Neural cell (in vitro differentiated cells): ENCODE measurements around the gene PLCZ1. TPM values are rescaled to one million over a fixed set of nuclear protein-coding genes. Genes with fewer than 3 reads are reported as not detected.
"Not testable (repeated sequence)": the region's sequence is repeated elsewhere in the genome, so short reads cannot be mapped to it uniquely, and the experiment has no call there.

Source experiments
- H2AFZ ChIP-seq: fragments of 200-600, 300-800 bp; sonication (generic), shearing (Covaris generic); 2 replicates; pipeline ENCODE4 v1.6.0; 2014; ENCODE audit warnings: low read depth, mild to moderate bottlenecking, antibody characterized with exemption, low read length, moderate library complexity
- H3F3A ChIP-seq: fragments of 200-600 bp; shearing (Covaris generic); 2 replicates; pipeline ENCODE4 v1.6.1; 2016; ENCODE audit warnings: mild to moderate bottlenecking, moderate library complexity, mixed read lengths, antibody characterized with exemption, low read length; ENCODE audit not compliant: insufficient read depth, poor library complexity, severe bottlenecking
- H3K27ac ChIP-seq: fragments of 200-600, 300-800 bp; sonication (generic), shearing (Covaris generic); 2 replicates; pipeline ENCODE4 v1.5.1; 2014; ENCODE audit warnings: mild to moderate bottlenecking, low read length, moderate library complexity
- H3K27me3 ChIP-seq: fragments of 300-800, 200-600 bp; sonication (generic), shearing (Covaris generic); 2 replicates; pipeline ENCODE4 v1.6.0; 2014; ENCODE audit warnings: mild to moderate bottlenecking, low read depth, low read length, moderate library complexity; ENCODE audit not compliant: insufficient read depth
- H3K36me3 ChIP-seq: fragments of 300-800, 200-600 bp; sonication (generic), shearing (Covaris generic); 2 replicates; pipeline ENCODE4 v1.5.1; 2014; ENCODE audit warnings: mild to moderate bottlenecking, antibody characterized with exemption, low read length, moderate library complexity; ENCODE audit not compliant: insufficient read depth
- H3K4me2 ChIP-seq: fragments of 300-800, 200-600 bp; sonication (generic), shearing (Covaris generic); 2 replicates; pipeline ENCODE4 v1.6.0; 2014; ENCODE audit warnings: mild to moderate bottlenecking, low read length
- H3K4me3 ChIP-seq: fragments of 300-800, 200-600 bp; sonication (generic), shearing (Covaris generic); 2 replicates; pipeline ENCODE4 v1.5.1; 2014; ENCODE audit warnings: mild to moderate bottlenecking, low read length, moderate library complexity
- H3K79me2 ChIP-seq: fragments of 200-600 bp; shearing (Covaris generic); replicated peaks from 2 replicates; pipeline ENCODE4 v1.6.0; 2014; ENCODE audit warnings: mild to moderate bottlenecking, low read length, moderate library complexity; ENCODE audit not compliant: insufficient read depth
- H3K9ac ChIP-seq: fragments of 300-800, 200-600 bp; sonication (generic), shearing (Covaris generic); 2 replicates; pipeline ENCODE4 v1.6.1; 2016; ENCODE audit warnings: mild to moderate bottlenecking, low read length, mixed read lengths
- H3K9me2 ChIP-seq: fragments of 200-600 bp; shearing (Covaris generic); 2 replicates; pipeline ENCODE4 v1.6.1; 2016; ENCODE audit warnings: mild to moderate bottlenecking, low read length, mixed read lengths; ENCODE audit not compliant: insufficient read depth
- H3K9me3 ChIP-seq: fragments of 200-600, 300-800 bp; sonication (generic), shearing (Covaris generic); 2 replicates; pipeline ENCODE4 v1.6.1; 2016; ENCODE audit warnings: mild to moderate bottlenecking, mixed run types, low read length, moderate library complexity, mixed read lengths
- H4K20me1 ChIP-seq: fragments of 200-600 bp; shearing (Covaris generic); 2 replicates; pipeline ENCODE4 v1.6.1; 2016; ENCODE audit warnings: mild to moderate bottlenecking, mixed run types; ENCODE audit not compliant: insufficient read depth
- EP300 ChIP-seq: fragments of 450-650 bp; conservative IDR thresholded peaks from 2 replicates; pipeline ENCODE4 v1.6.1; 2014; ENCODE audit warnings: antibody characterized with exemption, mild to moderate bottlenecking, moderate library complexity; ENCODE audit not compliant: poor library complexity, severe bottlenecking
- EZH2 ChIP-seq: fragments of 200-600, 300-800 bp; shearing (Covaris generic), sonication (generic); IDR thresholded peaks from 2 replicates; pipeline ENCODE4 v1.6.1; 2014; ENCODE audit warnings: antibody characterized with exemption, low read length, borderline replicate concordance, mild to moderate bottlenecking; ENCODE audit not compliant: insufficient read depth, poor library complexity, severe bottlenecking
- MXI1 ChIP-seq: fragments of 450-650 bp; conservative IDR thresholded peaks from 2 replicates; pipeline ENCODE4 v1.6.1; 2014; ENCODE audit warnings: antibody characterized with exemption, mild to moderate bottlenecking; ENCODE audit not compliant: poor library complexity, severe bottlenecking
- POLR2AphosphoS5 ChIP-seq: IDR thresholded peaks from 2 replicates; pipeline ENCODE4 v1.6.1; 2012
- RAD21 ChIP-seq: fragments of 450-650 bp; conservative IDR thresholded peaks from 2 replicates; pipeline ENCODE4 v1.6.1; 2014; ENCODE audit warnings: antibody characterized with exemption, mild to moderate bottlenecking, moderate library complexity
- SMC3 ChIP-seq: fragments of 450-650 bp; conservative IDR thresholded peaks from 2 replicates; pipeline ENCODE4 v1.6.1; 2014; ENCODE audit warnings: antibody characterized with exemption, mild to moderate bottlenecking, moderate library complexity; ENCODE audit not compliant: poor library complexity
- TAF1 ChIP-seq: IDR thresholded peaks from 2 replicates; pipeline ENCODE4 v1.6.1; 2012; ENCODE audit warnings: low read depth
- polyA minus RNA-seq: library from RNA; depleted of rRNA, polyadenylated mRNA; stranded (reverse); fragments of >200 nt; gene quantifications from 2 replicates; pipeline ENCODE4 v1.2.3, GENCODE V29; 2014
- polyA plus RNA-seq: library from polyadenylated mRNA; depleted of rRNA; stranded (reverse); fragments of >200 nt; gene quantifications from 2 replicates; pipeline ENCODE4 v1.2.3, GENCODE V29; 2014
- TF ChIP-seq, protein P1 (sequence below): fragments of 450-650 bp; IDR thresholded peaks from 2 replicates; pipeline ENCODE4 v1.5.1; 2014; ENCODE audit warnings: antibody characterized with exemption, mild to moderate bottlenecking, moderate library complexity; ENCODE audit not compliant: poor library complexity, severe bottlenecking
- TF ChIP-seq, protein P2 (sequence below): IDR thresholded peaks from 2 replicates; pipeline ENCODE4 v1.6.1; 2012; ENCODE audit warnings: borderline replicate concordance

Gene PLCZ1
- not detected in 2 replicates for polyA plus RNA-seq
- not detected in 2 replicates for polyA minus RNA-seq

GRCh38 chr12:18737819-18738218 lies at the start of gene PLCZ1, which contains the start of gene CAPZA3:
Gene PLCZ1 (minus strand): TSS chr12:18738012. CDS start chr12:18737371, 641 bp downstream.
Gene CAPZA3 (plus strand): TSS chr12:18738119. CDS start chr12:18738269, 150 bp downstream.
- H3K9ac ChIP-seq: no peak within 1 kb of the TSS
- TF ChIP-seq RAD21 (no peak), SMC3 (no peak), POLR2AphosphoS5 (no peak), EZH2 (no peak), TAF1 (no peak), EP300 (no peak), MXI1 (no peak)
- TF ChIP-seq, protein P1, sequence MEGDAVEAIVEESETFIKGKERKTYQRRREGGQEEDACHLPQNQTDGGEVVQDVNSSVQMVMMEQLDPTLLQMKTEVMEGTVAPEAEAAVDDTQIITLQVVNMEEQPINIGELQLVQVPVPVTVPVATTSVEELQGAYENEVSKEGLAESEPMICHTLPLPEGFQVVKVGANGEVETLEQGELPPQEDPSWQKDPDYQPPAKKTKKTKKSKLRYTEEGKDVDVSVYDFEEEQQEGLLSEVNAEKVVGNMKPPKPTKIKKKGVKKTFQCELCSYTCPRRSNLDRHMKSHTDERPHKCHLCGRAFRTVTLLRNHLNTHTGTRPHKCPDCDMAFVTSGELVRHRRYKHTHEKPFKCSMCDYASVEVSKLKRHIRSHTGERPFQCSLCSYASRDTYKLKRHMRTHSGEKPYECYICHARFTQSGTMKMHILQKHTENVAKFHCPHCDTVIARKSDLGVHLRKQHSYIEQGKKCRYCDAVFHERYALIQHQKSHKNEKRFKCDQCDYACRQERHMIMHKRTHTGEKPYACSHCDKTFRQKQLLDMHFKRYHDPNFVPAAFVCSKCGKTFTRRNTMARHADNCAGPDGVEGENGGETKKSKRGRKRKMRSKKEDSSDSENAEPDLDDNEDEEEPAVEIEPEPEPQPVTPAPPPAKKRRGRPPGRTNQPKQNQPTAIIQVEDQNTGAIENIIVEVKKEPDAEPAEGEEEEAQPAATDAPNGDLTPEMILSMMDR: no peak
- TF ChIP-seq, protein P2, sequence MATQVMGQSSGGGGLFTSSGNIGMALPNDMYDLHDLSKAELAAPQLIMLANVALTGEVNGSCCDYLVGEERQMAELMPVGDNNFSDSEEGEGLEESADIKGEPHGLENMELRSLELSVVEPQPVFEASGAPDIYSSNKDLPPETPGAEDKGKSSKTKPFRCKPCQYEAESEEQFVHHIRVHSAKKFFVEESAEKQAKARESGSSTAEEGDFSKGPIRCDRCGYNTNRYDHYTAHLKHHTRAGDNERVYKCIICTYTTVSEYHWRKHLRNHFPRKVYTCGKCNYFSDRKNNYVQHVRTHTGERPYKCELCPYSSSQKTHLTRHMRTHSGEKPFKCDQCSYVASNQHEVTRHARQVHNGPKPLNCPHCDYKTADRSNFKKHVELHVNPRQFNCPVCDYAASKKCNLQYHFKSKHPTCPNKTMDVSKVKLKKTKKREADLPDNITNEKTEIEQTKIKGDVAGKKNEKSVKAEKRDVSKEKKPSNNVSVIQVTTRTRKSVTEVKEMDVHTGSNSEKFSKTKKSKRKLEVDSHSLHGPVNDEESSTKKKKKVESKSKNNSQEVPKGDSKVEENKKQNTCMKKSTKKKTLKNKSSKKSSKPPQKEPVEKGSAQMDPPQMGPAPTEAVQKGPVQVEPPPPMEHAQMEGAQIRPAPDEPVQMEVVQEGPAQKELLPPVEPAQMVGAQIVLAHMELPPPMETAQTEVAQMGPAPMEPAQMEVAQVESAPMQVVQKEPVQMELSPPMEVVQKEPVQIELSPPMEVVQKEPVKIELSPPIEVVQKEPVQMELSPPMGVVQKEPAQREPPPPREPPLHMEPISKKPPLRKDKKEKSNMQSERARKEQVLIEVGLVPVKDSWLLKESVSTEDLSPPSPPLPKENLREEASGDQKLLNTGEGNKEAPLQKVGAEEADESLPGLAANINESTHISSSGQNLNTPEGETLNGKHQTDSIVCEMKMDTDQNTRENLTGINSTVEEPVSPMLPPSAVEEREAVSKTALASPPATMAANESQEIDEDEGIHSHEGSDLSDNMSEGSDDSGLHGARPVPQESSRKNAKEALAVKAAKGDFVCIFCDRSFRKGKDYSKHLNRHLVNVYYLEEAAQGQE: no peak
- no peaks in the 10 kb centered on the region for H4K20me1 ChIP-seq
- H3K27me3 ChIP-seq: no peaks in the 10 kb centered on the region
- H3F3A ChIP-seq: no peaks in the 10 kb centered on the region
- no peaks in the 10 kb centered on the region for H3K9me2 ChIP-seq
- H3K4me3 ChIP-seq: no peak within 1 kb of the TSS
- H3K9me3 ChIP-seq: no peaks in the 10 kb centered on the region
- no peaks in the 10 kb centered on the region for H3K36me3 ChIP-seq
- H3K4me2 ChIP-seq: no peak within 1 kb of the TSS
- no peak within 1 kb of the TSS for H2AFZ ChIP-seq
- H3K27ac ChIP-seq: no peak within 1 kb of the TSS
- H3K79me2 ChIP-seq: no peaks in the 10 kb centered on the region

- H2AFZ ChIP-seq, H3K36me3 ChIP-seq, H3K9me3 ChIP-seq, H3F3A ChIP-seq, H3K27ac ChIP-seq, H3K27me3 ChIP-seq, H3K9ac ChIP-seq, H3K4me2 ChIP-seq, H4K20me1 ChIP-seq, H3K9me2 ChIP-seq, H3K4me3 ChIP-seq, H3K79me2 ChIP-seq: not testable (repeated sequence)
Observed at GRCh38 chr12:18785465-18785864, 47.7 kb upstream of the PLCZ1 start.

DNA sequence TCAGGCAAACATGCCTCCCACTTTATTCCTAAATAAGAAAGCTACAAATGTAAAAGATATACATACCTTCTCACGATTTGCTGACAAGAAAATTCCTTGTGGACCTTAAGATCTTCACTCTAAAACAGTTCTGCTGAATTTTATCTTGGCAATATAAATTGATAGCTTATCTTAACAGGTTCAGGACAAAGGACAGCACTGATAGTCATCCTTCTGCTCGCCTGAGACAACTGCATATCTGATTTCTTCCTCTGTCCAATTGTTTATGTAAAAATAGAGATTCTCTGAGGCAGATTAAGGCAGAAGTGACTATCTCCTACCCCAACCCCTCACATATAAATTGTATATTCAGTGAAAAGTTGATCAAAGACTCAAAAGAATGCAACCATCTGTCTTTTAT lies 45.0 kb upstream of the PLCZ1 start:
- Histone ChIP-seq H3K9me2 (no peaks in the 10 kb centered on the region), H2AFZ (no peak overlapping the region), H4K20me1 (no peaks in the 10 kb centered on the region), H3K36me3 (no peaks in the 10 kb centered on the region), H3K9me3 (no peaks in the 10 kb centered on the region), H3K4me2 (no peak overlapping the region), H3K27me3 (no peaks in the 10 kb centered on the region), H3F3A (no peaks in the 10 kb centered on the region), H3K4me3 (no peak overlapping the region), H3K79me2 (no peaks in the 10 kb centered on the region), H3K9ac (no peak overlapping the region), H3K27ac (no peak overlapping the region)
- TF ChIP-seq EP300 (no peak), EZH2 (no peak), RAD21 (no peak), SMC3 (no peak), MXI1 (no peak), POLR2AphosphoS5 (no peak), TAF1 (no peak)
- TF ChIP-seq, protein P1: no peak
- TF ChIP-seq, protein P2: no peak
